ENCODE measurements around the gene CHI3L2.

Gene CHI3L2

DNA sequence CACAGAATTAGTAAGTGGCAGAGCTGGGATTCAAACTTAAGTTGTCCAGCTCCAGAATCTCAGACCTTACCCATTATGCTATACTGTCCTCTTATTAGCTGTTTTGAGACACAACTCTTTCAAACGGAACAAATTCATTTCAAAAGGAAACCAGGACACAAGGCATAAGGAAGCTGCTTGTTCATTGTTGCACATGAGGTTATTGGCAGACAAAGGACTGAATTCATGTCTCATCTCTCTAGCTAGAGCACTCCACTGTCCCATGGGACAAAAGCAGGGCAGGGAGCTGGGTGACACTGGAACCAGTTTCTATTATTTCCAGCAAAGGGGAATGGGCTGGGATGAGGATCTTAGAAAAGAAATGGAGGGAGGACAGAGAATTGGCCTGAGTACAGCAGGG is 26.4 kb downstream of the CHI3L2 start:
- DNase-seq (ENCODE audit: low spot score), result no peak

DNA sequence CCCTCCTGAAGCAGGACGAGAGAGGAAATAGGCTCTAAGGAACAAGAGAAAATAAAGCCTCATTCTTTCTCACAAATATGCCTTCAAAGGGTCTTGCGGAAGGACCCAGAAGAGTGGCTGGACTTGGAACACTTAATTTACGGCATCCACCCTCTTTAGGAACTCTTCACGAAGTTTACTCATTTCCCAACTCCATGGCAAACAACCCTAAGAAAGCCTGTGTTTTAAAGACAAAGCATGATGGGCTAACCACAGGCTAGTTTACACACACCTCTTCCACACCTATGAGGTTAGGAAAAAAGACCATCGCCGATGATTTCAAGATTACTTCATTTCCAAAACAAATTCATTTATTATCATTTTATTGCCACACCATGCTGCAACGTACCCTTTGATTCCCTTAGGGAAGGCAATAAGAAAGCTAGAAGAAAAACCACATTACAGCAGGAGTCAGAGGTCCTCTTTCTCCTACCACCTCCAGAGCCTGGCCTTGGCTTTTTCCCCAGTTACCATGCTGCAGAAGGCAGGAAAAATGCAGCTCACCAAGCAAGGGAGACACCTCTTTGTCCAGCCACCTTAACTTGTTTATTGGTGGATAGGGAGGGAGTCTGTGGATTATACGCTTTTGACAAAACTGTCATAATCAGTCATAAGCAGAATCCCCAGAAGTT is 29.6 kb downstream of the CHI3L2 start:
- DNase-seq (ENCODE audit: low spot score), result no peak

GRCh38 chr1:111267801-111268508 is 40.4 kb downstream of the CHI3L2 start:
- DNase-seq (ENCODE audit: low spot score), result no peak

- no peak for DNase-seq (ENCODE audit: low spot score)
Observed at GRCh38 chr1:111269825-111270406, 42.4 kb downstream of the CHI3L2 start.

- no peak for DNase-seq (ENCODE audit: low spot score)
Observed at GRCh38 chr1:111270771-111271463, 43.4 kb downstream of the CHI3L2 start.

DNA sequence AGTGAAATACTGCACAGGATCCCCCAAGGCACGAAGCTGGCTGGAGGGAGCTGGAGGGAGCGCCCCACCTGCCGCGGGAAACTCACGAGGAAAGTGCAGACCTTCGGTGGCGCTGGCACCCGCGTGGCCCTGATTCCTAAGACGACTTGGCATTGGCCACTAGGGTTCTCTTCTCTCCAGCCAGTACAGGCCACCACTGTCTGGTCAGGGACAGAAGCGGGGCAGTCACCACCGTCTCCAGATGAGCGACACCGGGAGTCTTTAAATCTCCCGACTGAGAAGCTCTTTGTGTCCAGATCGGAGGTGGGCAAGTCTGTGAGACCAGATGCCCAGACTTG is 43.9 kb downstream of the CHI3L2 start:
- DNase-seq (ENCODE audit: low spot score), result no peak

DNA sequence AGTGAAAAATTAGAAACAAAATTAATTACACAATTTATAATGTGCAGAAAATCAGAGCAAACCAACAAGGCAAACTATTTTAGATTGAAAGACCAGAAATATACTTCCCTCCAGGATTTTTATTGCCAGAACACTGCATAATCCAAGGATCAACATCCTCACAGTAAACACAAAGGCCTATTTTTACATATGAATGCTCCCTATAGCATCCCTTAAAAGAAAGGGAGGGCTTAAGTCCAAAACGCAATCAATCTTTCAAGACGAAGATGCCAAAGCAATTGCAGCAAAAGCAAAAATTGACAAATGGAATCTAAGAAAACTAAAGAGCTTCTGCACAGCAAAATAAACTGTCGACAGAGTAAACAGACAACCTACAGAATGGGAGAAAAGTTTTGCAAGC is 44.6 kb downstream of the CHI3L2 start:
- DNase-seq (ENCODE audit: low spot score), result no peak

- no peak for DNase-seq (ENCODE audit: low spot score)
Observed at GRCh38 chr1:111274653-111275052, 47.1 kb downstream of the CHI3L2 start.

GRCh38 chr1:111275079-111275478 is 47.6 kb downstream of the CHI3L2 start:
- peak; percentile 68 for DNase-seq (ENCODE audit: low spot score)

GRCh38 chr1:111275780-111276433 is 48.4 kb downstream of the CHI3L2 start:
- DNase-seq (ENCODE audit: low spot score), result no peak

DNA sequence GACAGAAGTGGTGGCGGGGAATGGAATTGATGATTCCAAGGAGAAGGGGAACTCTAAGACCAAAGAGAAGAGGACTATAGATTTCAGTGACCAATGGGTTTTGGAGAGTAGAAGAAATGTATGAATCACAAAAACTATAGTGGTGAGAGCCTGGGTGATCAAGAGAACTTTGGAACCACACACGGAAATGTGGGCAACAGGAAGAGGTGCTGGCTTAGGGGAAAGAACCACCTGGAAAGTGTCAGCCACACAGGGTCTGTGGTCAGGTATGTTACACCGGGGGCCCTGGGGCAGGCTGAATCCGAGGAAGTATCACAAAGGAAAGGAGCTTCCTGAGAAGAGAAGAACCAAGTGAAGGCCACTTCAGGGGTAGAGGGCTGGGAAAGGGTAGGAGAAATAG is 51.6 kb downstream of the CHI3L2 start:
- no peak for DNase-seq (ENCODE audit: low spot score)

GRCh38 chr1:111280267-111280666 is 52.8 kb downstream of the CHI3L2 start:
- DNase-seq (ENCODE audit: low spot score), result no peak

DNA sequence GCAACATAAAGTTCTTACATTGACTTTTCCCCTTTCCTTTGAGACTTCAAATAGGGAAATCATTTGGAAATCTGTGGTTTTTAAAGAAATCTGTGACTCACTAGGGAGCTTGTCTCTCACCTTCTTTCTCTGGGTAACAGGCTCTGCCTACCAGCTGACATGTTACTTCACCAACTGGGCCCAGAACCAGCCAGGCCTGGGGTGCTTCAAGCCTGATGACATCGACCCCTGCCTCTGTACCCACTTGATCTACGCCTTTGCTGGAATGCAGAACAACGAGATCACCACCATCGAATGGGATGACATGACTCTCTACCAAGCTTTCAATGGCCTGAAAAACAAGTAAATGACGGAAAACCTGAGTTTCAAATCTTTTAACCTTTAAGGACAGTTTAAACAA is 53.9 kb downstream of the CHI3L2 start:
- no peak for DNase-seq (ENCODE audit: low spot score)

GRCh38 chr1:111283838-111284237 is 56.3 kb downstream of the CHI3L2 start:
- no peak for DNase-seq (ENCODE audit: low spot score)

DNA sequence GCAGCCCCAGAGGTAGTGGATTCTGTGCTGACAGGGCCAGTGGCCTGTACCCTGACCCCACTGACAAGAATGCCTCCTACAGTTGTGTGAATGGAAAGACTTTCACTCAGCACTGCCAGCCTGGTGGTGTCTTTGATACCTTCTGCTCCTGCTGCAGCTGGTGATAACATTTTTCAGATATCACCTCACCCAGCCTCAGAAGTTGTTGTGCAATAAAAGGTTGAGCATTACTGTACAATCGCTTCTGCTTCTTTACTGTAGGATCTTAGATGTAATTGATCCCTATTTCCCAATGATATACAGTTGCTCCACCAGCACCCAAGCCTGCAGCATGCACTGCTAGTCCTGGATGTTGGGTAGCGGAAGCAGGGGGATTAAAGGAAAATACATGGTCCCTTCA is 58.4 kb downstream of the CHI3L2 start:
- DNase-seq (ENCODE audit: low spot score), result no peak

DNA sequence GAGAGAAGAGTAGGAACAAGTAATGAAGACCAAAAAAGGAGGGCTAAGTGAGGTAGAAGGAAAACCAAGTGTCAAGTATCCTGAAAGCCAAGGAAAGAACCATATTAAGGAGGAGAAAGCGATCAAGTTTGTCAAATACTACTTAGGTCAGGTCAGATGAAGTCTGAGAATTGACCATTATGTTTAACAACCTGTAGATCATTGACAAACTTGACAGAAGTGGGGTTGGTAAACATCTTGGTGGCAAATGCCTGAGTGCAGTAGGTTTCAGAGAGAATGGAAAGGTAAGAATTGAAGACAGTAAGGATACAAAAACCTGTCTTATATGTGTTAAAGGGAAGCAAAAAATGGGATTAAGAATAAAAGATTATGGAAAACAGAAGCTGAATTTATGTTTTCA is 59.4 kb downstream of the CHI3L2 start:
- no peak for DNase-seq (ENCODE audit: low spot score)

GRCh38 chr1:111289371-111289770 is 61.9 kb downstream of the CHI3L2 start:
- DNase-seq (ENCODE audit: low spot score), result no peak

DNA sequence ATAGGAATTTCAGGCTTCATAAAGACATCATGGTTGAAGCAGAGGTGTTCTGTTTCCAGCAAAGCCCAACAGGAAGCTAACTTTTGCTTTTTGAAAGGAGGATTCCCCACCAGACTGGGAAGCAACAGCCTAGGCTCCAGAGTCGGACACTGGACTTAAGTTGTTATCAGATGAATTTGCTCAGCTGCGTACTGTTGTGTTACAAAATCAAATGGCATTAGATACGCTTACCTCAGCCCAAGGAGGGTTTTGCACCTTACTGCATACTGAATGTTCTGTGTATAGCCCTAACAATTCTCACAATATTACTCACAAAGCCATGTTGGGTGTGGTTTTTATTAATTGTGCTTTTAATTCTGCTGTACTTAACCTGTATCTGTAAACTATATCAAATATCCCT is 62.6 kb downstream of the CHI3L2 start:
- DNase-seq (ENCODE audit: low spot score), result no peak

DNA sequence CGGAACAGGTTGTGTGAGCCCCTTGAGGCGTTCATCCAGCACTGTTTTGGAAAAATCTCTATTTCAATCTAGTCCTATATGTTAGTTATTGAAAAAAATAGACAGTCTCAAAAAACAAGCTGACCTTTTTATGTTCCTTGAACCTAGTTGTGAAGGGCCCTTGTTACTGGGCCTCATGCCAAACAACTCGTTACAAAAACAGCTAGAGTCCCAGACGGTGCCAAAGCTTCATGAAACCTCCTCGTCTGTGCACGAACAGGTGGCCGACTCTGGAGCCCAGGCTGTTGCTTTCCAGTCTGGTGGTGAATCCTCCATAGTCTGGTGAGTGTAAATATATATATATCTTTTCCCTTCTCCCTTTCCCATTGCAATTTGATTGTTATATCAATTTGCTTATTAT is 63.1 kb downstream of the CHI3L2 start, which contains the start of gene CHIA:
Gene CHIA (plus strand): TSS at position 222 of the 400 bp plus-strand sequence. CDS start 19,617 bp downstream, outside the sequence.
- DNase-seq (ENCODE audit: low spot score), result no peak
